Activated naive CD4-positive, alpha-beta T cell treated with anti-CD3 and anti-CD28 coated beads, Interleukin-2, amount 50 U/mL, for 72 hours (primary cell): ENCODE measurements around the gene CXorf66. TPM values are rescaled to one million over a fixed set of nuclear protein-coding genes. Genes with fewer than 3 reads are reported as not detected.
"Not testable (repeated sequence)": the region's sequence is repeated elsewhere in the genome, so short reads cannot be mapped to it uniquely, and the experiment has no call there.

Experiments
- ATAC-seq, 2 donors: fragments of 150-1000 bp; cut with Tn5 transposase; 2 replicates each; pipeline ENCODE4 v1.10.0; 2021; ENCODE audit warnings: mild to moderate bottlenecking in 2 of 2, moderate library complexity in 2 of 2
- DNase-seq, 2 donors: peaks; one replicate each; pipeline ENCODE4 v3.0.0; 2021 to 2022; ENCODE audit warnings: low spot score in 2 of 2
- H3K27ac Mint-ChIP-seq, 2 donors: one replicate each; pipeline ENCODE4 v1.8.0; 2022; ENCODE audit warnings: mild to moderate bottlenecking in 2 of 2, mixed read lengths in 2 of 2
- H3K36me3 Mint-ChIP-seq, 2 donors: one replicate each; pipeline ENCODE4 v1.8.0; 2022; ENCODE audit warnings: mixed read lengths in 2 of 2
- H3K9me3 Mint-ChIP-seq, 2 donors: one replicate each; pipeline ENCODE4 v1.8.0; 2022; ENCODE audit warnings: mixed read lengths in 2 of 2
- total RNA-seq, 2 donors: library from RNA; stranded (reverse); gene quantifications; one replicate each; pipeline ENCODE4 v1.2.3, GENCODE V29; 2022

Gene CXorf66, protein sequence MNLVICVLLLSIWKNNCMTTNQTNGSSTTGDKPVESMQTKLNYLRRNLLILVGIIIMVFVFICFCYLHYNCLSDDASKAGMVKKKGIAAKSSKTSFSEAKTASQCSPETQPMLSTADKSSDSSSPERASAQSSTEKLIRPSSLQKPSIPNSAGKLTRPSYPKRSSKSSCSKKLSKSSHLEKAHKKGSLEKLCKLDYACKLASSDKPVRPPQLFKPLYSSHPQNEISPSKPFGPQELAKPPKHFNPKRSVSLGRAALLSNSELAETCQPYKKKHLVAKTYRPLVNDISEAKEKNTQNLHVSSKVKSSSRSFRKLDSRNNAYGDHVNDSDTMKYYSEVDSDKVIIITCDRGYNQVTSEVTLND
- total RNA-seq = not detected

DNA sequence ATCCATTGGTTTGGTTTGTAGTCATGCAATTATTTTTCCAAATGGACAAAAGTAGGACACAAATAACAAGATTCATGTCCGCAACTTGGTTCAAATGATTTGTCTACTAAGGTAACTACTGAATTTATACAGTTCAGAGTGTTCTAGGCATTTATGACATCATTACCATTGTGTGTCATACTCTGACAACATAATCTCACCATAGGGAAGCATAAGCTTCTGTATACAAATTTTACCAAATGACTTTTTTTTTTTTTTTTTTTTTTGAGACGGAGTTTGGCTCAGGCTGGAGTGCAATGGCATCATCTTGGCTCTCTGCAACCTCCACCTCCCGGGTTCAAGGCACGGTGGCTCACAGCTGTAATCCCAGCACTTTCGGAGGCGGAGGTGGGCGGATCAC is at the start of gene CXorf66:
Gene CXorf66, minus strand, starts transcription at position 101 of the 400 bp plus-strand sequence. Its CDS starts 25 bp downstream, at position 76.
- H3K9me3 Mint-ChIP-seq = no peaks in the 10 kb centered on the region
- DNase-seq (no peak), ATAC-seq (no peak)
- no peaks in the 10 kb centered on the region for H3K36me3 Mint-ChIP-seq
- H3K27ac Mint-ChIP-seq = no peak within 1 kb of the TSS

DNA sequence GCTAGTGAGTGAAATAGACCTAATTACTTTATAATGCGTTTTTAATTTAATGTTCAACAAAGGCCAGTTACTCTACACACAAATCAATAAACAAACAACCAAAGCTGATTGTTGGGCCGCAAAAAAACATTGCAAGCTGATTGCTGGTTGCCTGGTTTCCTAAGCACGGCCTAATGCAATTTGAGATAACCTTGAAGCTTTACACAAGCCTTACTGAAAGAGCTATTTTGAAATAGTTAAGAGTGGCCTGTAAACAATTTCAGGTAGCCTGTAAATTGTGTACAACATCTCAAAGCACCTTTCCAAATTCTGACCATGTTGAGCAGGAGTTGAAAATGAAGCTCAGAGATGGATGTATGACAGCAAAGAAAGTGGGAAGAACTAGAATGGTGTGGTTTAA is 17.5 kb upstream of the CXorf66 start:
- DNase-seq (no peak), ATAC-seq (no peak)
- H3K27ac Mint-ChIP-seq = no peak overlapping the region
- H3K9me3 Mint-ChIP-seq = no peaks in the 10 kb centered on the region
- H3K36me3 Mint-ChIP-seq = no peaks in the 10 kb centered on the region

DNA sequence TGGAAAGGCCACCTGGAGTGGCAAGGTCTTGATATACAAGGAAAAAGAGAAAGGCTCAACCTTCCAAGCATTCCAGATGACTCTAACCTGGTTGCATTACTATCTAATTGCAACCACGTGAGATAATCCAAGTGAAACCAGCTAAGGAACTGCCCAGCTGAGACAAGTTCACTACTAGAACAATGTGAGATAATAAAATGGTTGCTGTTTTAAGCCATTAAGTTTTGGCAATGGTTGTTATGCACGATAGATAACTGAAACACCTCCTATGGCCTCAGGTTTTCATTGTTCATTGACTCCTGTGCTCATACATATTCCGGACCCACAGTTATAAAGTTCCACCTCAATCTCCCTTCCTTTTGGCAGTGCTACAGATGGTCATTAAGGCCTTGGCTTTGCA is 9.2 kb upstream of the CXorf66 start:
- Mint-ChIP-seq H3K36me3 (no peaks in the 10 kb centered on the region), H3K27ac (no peak overlapping the region), H3K9me3 (no peaks in the 10 kb centered on the region)
- ATAC-seq (no peak), DNase-seq (no peak)

DNA sequence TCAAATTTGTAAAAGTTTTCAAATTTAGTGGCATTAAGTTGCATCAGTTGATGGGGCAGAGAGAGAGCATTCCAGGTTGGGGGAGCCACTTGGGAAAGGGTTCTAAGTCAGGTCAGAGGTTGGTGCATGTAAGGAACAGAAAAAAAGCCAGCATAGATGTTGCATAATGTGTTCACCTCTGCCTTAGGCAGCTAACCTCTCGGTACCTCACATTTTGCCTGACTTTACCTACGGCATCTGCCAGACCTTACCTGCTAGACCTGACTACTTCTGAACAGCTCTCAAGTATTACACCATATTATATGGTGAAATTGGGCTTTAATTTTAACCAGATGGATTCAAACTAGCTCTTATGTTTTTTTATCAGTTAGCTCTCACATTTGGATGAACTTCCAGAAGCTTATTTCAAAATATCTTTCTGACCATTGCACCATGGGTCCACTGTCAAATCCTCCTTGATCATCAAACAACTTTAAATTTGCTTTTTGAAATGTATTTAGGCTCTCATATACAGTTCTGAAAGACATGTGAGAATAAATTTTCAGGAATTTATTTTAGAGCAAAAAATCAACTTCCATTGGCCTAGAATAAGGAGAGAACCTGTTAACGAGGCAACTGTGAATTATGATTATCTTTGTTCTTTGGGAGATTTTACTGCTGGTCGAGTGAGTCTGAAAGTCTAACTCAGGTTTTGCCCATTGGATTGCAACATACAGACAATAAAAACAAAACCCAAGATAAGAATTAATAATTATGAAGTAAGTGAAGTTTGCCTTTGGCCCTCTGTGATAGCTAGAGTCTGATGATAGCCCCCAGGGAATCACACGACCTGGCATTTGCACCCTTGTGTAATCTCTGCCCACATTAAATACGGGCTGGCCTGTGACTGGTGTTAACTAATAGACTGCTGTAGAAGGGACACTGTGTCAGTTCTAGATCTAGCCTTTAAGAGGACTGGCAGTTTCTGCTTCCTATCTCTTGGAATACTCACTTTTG is 7.6 kb upstream of the CXorf66 start:
- DNase-seq = no peak
- no peaks in the 10 kb centered on the region for H3K9me3 Mint-ChIP-seq
- no peaks in the 10 kb centered on the region for H3K36me3 Mint-ChIP-seq
- ATAC-seq = no peak
- no peak overlapping the region for H3K27ac Mint-ChIP-seq

DNA sequence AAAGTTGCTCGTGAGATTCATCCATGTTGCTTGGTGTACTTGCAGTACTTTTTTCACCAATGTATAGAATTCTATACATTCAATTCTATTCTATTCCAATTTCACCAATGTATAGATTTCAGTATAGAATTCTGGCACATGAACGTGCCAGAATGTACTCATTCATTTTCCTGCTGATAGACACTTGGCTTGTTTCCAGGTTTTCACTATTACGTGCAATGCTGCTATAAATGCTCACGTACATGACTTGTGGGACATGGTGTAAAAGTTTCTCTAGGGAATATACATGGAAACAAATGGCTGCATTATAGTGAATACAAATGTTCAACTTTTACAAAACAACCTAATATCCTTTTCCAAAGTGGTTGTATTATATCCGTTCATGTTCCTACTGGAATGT is 6.8 kb upstream of the CXorf66 start:
- H3K36me3 Mint-ChIP-seq = no peaks in the 10 kb centered on the region
- no peaks in the 10 kb centered on the region for H3K9me3 Mint-ChIP-seq
- ATAC-seq (no peak), DNase-seq (no peak)
- H3K27ac Mint-ChIP-seq = no peak overlapping the region

DNA sequence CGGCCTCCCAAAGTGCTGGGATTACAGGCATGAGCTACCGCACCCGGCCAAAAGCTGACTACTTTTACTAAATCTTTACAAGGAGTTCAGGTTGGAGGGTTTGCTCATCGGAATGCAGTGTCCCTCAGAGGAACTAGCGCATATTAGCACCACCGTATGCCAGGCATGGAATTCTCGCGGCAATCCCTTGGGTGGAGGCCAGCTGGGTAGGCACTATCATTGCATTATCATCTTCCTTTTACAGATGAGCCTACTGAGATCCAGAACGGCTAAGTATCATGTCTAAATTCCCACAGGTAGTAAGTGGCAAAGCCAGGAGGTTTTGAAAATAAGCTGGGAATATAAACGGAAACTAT is 6.1 kb upstream of the CXorf66 start:
- DNase-seq = no peak
- Mint-ChIP-seq H3K9me3 (no peaks in the 10 kb centered on the region), H3K27ac (no peak overlapping the region), H3K36me3 (no peaks in the 10 kb centered on the region)
- no peak for ATAC-seq

DNA sequence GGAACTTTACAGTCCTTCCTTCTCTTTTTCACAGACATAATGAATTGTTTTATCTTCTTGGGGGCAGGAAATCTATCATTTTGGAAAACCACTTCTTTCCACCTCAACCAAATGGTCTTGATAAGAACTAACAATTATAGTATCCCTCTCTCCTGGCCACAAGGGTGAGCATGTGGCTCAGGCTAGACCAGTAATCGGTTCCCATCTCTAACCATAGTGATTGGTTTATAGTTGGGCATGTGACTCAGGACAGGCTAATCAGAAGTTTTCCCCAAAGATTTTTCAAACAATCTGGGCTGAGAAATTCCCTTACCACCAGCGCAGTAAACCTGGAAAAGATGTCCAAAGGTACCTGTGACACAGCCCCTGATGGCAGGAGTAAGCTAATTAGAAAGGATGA is 4.0 kb upstream of the CXorf66 start:
- DNase-seq (no peak), ATAC-seq (no peak)
- Mint-ChIP-seq H3K27ac (no peak overlapping the region), H3K36me3 (no peaks in the 10 kb centered on the region), H3K9me3 (no peaks in the 10 kb centered on the region)

DNA sequence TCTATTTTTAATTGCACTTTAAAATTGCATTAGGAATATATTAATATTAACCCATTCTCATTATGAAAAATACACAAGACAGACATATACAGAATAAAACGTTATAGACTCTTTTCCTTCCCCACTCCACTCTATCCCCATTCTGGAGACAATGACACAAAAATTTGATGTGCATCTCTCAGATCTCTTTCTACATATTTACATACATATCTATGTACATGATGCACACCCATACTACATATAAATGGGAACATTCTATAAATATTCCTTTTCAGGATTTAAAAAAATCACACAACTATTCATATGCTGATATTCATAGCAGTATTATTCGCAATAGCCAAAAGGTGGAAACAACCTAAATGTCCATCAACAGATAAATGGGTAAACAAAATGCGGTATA is 2.4 kb upstream of the CXorf66 start:
- ATAC-seq (no peak), DNase-seq (no peak)
- no peak overlapping the region for H3K27ac Mint-ChIP-seq
- H3K9me3 Mint-ChIP-seq = no peaks in the 10 kb centered on the region
- no peaks in the 10 kb centered on the region for H3K36me3 Mint-ChIP-seq

DNA sequence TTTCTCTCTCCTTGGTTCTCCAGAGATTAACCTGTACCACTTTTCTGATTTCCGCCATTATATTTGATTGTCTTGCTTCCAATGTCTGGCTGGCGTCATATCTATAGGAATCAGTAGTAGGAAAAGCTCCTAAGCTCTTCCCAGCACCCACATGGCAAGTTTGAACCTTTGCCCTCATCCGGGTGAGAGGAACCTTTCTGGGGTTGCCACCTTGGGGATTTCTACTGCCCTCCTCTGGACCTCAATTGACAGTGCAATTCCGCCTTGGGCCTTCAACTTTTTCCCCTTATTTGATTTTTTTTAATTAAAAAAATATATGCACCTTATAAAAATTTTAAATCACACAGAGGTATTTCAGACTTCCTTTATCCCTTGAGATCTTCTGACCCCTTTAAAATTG is 2.0 kb upstream of the CXorf66 start:
- DNase-seq = no peak
- no peaks in the 10 kb centered on the region for H3K36me3 Mint-ChIP-seq
- no peak overlapping the region for H3K27ac Mint-ChIP-seq
- no peaks in the 10 kb centered on the region for H3K9me3 Mint-ChIP-seq
- no peak for ATAC-seq

DNA sequence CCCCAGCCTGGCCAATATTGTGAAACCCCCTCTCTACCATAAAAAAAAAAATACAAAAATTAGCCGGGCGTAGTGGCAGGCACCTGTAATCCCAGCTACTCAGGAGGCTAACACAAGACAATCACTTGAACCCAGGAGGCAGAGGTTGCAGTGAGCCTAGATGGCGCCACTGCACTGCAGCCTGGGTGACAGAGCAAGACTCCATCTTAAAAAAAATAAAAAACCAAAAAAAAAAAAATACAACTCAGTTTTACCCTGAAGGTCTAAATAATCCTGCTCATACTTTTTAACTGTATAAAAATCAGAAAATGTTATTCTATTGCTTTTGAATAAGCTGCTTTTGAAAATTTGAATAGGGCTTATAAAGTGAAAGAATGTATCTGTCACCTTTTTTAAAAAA is 838 bp upstream of the CXorf66 start:
- ATAC-seq, H3K27ac Mint-ChIP-seq, H3K9me3 Mint-ChIP-seq, DNase-seq, H3K36me3 Mint-ChIP-seq: not testable (repeated sequence)

DNA sequence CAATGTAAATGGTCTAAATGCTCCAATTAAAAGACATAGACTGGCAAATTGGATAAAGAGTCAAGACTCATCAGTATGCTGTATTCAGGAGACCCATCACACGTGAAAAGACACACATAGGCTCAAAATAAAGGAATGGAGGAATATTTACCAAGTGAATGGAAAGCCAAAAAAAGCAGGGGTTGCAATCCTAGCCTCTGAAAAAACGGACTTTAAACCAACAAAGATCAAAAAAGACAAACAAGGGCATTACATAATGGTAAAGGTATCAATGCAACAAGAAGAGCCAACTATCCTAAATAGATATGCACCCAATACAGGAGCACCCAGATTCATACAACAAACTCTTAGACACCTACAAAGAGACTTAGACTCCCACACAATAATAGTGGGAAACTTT is 4.2 kb downstream of the CXorf66 start:
- H3K36me3 Mint-ChIP-seq, H3K27ac Mint-ChIP-seq, H3K9me3 Mint-ChIP-seq, ATAC-seq, DNase-seq: not testable (repeated sequence)

DNA sequence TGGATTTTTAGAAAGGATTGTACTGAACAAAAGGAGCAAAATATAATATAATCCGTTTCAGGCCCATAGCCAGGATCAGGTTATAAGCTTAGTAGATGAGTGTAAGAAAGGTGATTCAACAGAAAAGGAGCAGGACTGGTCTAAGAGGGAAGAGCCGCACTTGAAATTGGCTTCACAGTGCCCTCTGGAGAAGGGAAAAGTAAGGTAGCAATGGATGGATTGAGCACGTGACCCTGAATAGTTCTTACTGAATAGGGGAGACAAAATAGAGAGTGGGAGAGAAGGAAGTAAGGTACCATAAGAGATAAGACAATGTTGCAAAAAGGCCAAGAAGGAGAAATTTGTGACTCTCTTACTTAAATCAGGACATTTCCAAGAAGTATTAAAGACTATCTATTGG is 15.6 kb downstream of the CXorf66 start:
- no peaks in the 10 kb centered on the region for H3K9me3 Mint-ChIP-seq
- DNase-seq = no peak

DNA sequence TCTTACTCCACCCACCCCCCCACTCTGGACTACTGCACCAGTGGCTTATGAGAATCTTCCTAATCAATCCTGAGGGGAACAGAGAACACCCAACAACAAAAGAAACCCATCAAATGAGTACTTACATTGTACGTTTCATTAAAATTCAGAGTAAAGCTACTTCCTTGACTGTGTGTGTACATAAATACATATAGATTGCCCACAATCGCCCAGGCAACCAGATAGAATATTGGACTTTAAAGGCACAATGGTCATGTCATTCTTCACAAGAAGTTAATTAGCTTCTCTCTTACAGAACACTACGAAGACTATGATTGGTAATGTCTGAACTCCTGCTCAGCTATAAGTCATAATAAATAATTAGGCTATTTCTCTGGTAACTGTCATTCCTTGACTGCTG is 20.2 kb downstream of the CXorf66 start:
- ATAC-seq (no peak), DNase-seq (no peak)
- Mint-ChIP-seq H3K9me3 (no peaks in the 10 kb centered on the region), H3K36me3 (no peaks in the 10 kb centered on the region), H3K27ac (no peak overlapping the region)

More for the DNA sequence above, 15.6 kb downstream of the CXorf66 start:
- no peak overlapping the region for H3K27ac Mint-ChIP-seq
- ATAC-seq = no peak
- H3K36me3 Mint-ChIP-seq = no peaks in the 10 kb centered on the region

DNA sequence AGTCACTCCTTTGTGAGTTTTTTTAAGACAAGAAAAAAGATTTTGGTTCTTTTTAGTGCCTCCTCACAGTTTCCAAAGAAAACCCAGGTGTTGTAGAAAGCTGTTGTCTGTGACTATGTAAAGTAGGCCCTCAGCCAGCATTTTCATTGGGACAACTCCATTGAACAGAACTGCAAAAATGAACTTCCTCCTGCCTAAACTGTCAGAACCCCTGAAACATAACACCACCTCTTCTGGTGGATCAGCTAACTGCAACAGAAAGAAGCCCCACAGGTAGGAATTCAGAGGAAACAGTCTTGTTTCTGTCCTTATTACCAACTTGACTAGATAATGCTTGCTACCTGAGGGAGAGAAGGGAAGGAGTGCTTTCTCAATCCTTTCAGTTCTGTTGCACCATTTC is 29.1 kb downstream of the CXorf66 start:
- Mint-ChIP-seq H3K9me3 (no peaks in the 10 kb centered on the region), H3K36me3 (no peaks in the 10 kb centered on the region), H3K27ac (no peak overlapping the region)
- DNase-seq (no peak), ATAC-seq (no peak)

DNA sequence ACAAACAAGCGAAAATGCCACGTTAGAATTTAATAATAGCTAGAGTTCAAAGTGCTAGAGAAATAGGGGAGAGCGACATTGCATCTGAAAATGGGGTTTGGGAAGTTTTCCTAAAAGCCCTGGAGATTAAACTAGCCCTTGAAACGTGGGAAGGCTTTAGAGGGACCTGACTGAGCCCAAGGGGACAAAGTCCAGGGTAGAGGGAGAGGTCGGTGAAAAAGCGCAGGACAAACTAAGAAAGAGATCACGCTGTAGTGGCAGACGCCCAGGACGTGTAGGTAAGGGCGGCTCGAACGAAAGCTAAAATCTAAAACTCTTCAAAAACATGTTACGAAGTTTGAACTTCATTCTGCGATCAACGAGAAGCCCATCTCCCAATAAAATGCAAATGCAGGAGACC is 31.4 kb downstream of the CXorf66 start:
- Mint-ChIP-seq H3K36me3 (no peaks in the 10 kb centered on the region), H3K27ac (peak overlapping the region; percentile 36 to 89)
- no peak for ATAC-seq

DNA sequence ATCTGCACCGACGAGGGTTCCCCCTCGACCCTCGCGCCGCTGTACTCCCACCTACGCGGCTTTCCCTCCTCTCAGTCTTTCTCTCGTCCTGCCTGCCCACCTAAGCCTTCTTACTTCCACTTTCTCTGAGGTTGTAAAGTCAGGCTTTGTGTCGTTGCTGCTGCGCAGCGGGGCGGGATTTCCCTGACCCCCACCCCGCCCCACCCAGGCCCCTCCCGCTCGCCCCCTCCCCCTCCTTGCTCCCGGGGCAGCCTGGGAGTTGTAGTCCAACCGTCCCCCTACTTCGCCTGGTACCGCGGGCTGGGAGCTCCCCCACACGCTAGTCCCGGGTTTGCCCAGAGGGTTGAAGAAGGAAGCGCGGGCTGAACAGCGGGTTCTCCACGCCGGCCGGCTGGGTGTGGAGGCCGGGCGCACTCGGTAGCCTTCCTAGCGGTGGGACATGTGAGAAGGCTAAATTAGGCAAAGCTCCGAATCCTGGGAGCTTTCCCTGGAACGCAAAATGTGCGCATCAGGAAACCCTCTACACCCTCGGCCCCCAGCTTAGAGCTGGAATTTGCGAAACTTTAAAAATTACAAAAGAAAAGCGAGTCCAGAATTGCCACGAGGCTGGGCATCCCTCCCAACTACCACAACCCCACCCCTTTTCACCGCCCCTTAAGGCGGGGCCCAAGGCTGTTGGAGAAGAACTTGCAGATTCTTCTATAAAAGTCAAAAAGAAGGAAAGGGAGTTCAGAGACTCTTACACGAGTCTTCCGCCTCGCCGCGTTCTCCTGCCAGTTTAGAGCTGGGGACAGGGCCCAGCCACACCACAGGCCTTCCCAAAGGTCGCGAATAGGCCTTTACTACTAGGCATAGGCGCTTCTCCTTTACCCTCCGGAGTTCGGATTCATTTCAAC is 32.2 kb downstream of the CXorf66 start, which contains the start of gene ATP11C:
Gene ATP11C, minus strand, starts transcription at position 153 of the 896 bp plus-strand sequence. CDS start 1,011 bp downstream, outside the sequence.
- no peaks in the 10 kb centered on the region for H3K36me3 Mint-ChIP-seq
- no peaks in the 10 kb centered on the region for H3K9me3 Mint-ChIP-seq
- DNase-seq (peak; percentile 66 to 78), ATAC-seq (peak; percentile 86 to 87)
- peak within 1 kb of the TSS; percentile 89 to 97 for H3K27ac Mint-ChIP-seq

More for the DNA sequence above, 31.4 kb downstream of the CXorf66 start:
- no peak for DNase-seq
- H3K9me3 Mint-ChIP-seq = no peaks in the 10 kb centered on the region
